ENCODE data around the gene SLC35B2. TPM values are rescaled to one million over a fixed set of nuclear protein-coding genes. Genes with fewer than 3 reads are reported as not detected.

Gene SLC35B2
- total RNA-seq, 1 experiment from 2014 or later, result 105 TPM

DNA sequence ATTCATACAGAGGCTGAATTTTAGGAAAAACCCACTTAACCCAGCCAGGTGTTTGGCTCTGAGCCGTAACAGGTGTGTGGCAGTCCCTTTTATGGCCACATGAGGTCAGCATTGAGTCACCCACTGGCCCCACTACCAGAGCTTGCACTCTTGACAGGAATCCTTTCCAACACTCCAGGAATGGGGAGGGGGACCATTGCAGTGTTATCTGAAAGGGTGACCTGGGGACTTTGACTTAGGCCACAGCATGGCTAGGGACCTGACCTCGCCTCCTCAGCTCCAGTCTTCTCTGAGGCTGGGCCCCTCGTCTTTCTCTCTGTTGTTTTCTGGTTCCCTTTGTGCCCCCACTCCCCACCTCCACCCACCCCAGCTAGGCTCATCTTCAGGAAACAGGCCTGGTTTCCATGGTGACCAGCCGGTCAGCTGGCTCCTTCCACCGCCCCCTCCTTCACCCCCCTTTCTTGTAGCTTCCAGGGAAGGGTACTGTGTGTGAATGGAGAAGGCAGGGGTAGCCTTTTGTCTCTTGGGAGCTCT lies 10.8 kb upstream of the SLC35B2 start:
- BruUV-seq (replicated peaks), result no TSS peak
- Histone ChIP-seq H3K27ac (ENCODE audit: low read length) (no peak overlapping the region), H3K9me3 (ENCODE audit: control insufficient read depth, insufficient read depth, low read depth, low read length) (no peaks in the 10 kb centered on the region), H3K36me3 (ENCODE audit: control insufficient read depth, insufficient read depth, low read length) (no peaks in the 10 kb centered on the region; the same call in 1 of the 2 replicates), H3K27me3 (ENCODE audit: control insufficient read depth, insufficient read depth, low read length) (peaks cover 16% of the 10 kb centered on the region), H3K4me3 (ENCODE audit: low read depth in 2 of 2, low read length in 2 of 2) (no peak overlapping the region), H3K4me1 (ENCODE audit: control insufficient read depth, insufficient read depth, low read length) (peaks cover 10% of the 10 kb centered on the region)
- ChIA-PET POLR2A (interaction anchor here (0.7 kb wide), 1 partner anchor 190 kb away, joined by 6 read pairs; no protein-coding TSS in a partner anchor), CTCF (interaction anchor here (0.5 to 2.0 kb wide), 14 partner anchors 9 to 562 kb away, joined by 3 to 18 read pairs (median 4); partner anchors contain the start of genes AARS2 and CDC5L)
- ATAC-seq (peak; percentile 34; the same call in 1 of the 2 replicates), DNase-seq (ENCODE audit: low read depth, low spot score) (no peak)
- intact Hi-C loops (cut with micrococcal nuclease; ENCODE audit: unreplicated experiment), result loop anchor here (1.0 to 2.0 kb wide), 2 partner anchors 37 to 70 kb away; no protein-coding TSS in a partner anchor
- in situ Hi-C loops (cut with HindIII; ENCODE audit: low pct_unique_long_range_greater_than_20kb, low sequenced_read_pairs), result no loop called here
- no peak for TF ChIP-seq TCF7L2 (IDR thresholded peaks at IDR 0.05; ENCODE audit: low read depth, low read length)
- TF ChIP-seq REST (IDR thresholded peaks at IDR 0.05; ENCODE audit: insufficient read depth in 1 of 2, low read depth in 2 of 2, low read length in 1 of 2), result 0 out of 4 replicates have a peak, but pooled peaks of 1 of the 2 experiments have one; percentile 15
- peak; percentile 98 for TF ChIP-seq CTCF (IDR thresholded peaks at IDR 0.05)
- TF ChIP-seq SIN3A (IDR thresholded peaks at IDR 0.05; ENCODE audit: borderline replicate concordance, insufficient read depth, low read depth, low read length), result no peak

DNA sequence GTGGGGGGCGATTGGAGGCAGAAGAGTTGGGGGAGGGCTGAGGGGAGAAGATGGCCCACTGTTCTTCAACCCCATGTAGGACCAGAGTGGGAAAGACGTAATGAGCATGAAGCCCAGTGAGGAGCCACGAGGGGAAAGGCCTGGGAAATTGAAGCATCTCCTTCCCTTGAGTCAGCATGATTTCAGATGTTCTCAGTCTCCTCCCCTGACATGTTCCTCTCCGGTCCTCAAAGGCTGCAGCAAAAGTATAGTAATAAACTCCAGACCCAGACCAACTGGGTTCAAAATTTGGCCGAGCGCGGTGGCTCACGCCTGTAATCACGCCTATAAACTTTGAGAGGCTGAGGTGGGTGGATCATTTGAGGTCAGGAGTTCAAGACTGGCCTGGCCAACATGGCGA lies 9.9 kb upstream of the SLC35B2 start:
- POLR2A ChIA-PET, result no interaction called here
- in situ Hi-C loops (cut with HindIII; ENCODE audit: low pct_unique_long_range_greater_than_20kb, low sequenced_read_pairs), result no loop called here
- no peaks in the 10 kb centered on the region for H3K9me3 ChIP-seq (ENCODE audit: control insufficient read depth, insufficient read depth, low read depth, low read length)

More for the DNA sequence above, 9.9 kb upstream of the SLC35B2 start:
- DNase-seq (ENCODE audit: low read depth, low spot score), result no peak
- BruUV-seq (replicated peaks), result no TSS peak
- Histone ChIP-seq H3K27me3 (ENCODE audit: control insufficient read depth, insufficient read depth, low read length) (peaks cover 16% of the 10 kb centered on the region), H3K27ac (ENCODE audit: low read length) (no peak overlapping the region), H3K36me3 (ENCODE audit: control insufficient read depth, insufficient read depth, low read length) (no peaks in the 10 kb centered on the region; the same call in none of the 2 replicates), H3K4me3 (ENCODE audit: low read depth in 2 of 2, low read length in 2 of 2) (no peak overlapping the region), H3K4me1 (ENCODE audit: control insufficient read depth, insufficient read depth, low read length) (peaks cover 18% of the 10 kb centered on the region)
- TF ChIP-seq SIN3A (IDR thresholded peaks at IDR 0.05; ENCODE audit: borderline replicate concordance, insufficient read depth, low read depth, low read length) (no peak), TCF7L2 (IDR thresholded peaks at IDR 0.05; ENCODE audit: low read depth, low read length) (no peak), POLR2AphosphoS5 (IDR thresholded peaks at IDR 0.05; ENCODE audit: low read depth, low read length) (no peak), REST (IDR thresholded peaks at IDR 0.05; ENCODE audit: insufficient read depth in 1 of 2, low read depth in 2 of 2, low read length in 1 of 2) (no peak), CTCF (IDR thresholded peaks at IDR 0.05) (no peak)
- CTCF ChIA-PET, result no interaction called here
- intact Hi-C loops (cut with micrococcal nuclease; ENCODE audit: unreplicated experiment), result no loop called here
- ATAC-seq, result no peak

All from Panc1 (cell line).